NCI-H2081 (cell line): ENCODE results near the gene EFNA1.

Source experiments
- DNase-seq, 2 experiments: peaks; one replicate each; lab custom pipeline; 2025; lab: John Stamatoyannopoulos, UW

EFNA1 gene

GRCh38 chr1:155174324-155175280, 46.9 kb downstream of the EFNA1 start:
- DNase-seq = peak; percentile 88 to 90

- DNase-seq = no peak
These were observed 47.7 kb downstream of the EFNA1 start for GRCh38 chr1:155175281-155175926.

GRCh38 chr1:155175927-155176371, 48.3 kb downstream of the EFNA1 start:
- peak; percentile 8 to 50 for DNase-seq

- peak; percentile 84 to 86 for DNase-seq
These were observed 48.9 kb downstream of the EFNA1 start for GRCh38 chr1:155176544-155177071.

GRCh38 chr1:155177192-155177917, 49.7 kb downstream of the EFNA1 start:
- DNase-seq = no peak

GRCh38 chr1:155177918-155178281, 50.2 kb downstream of the EFNA1 start:
- DNase-seq = no peak

GRCh38 chr1:155178441-155179111, 50.9 kb downstream of the EFNA1 start:
- no peak for DNase-seq

GRCh38 chr1:155179112-155180031, 51.7 kb downstream of the EFNA1 start:
- no peak for DNase-seq

GRCh38 chr1:155181371-155182051, 53.8 kb downstream of the EFNA1 start:
- no peak for DNase-seq

- DNase-seq = no peak
These were observed 54.4 kb downstream of the EFNA1 start for GRCh38 chr1:155182052-155182550.

GRCh38 chr1:155183775-155184221, 56.1 kb downstream of the EFNA1 start:
- DNase-seq = no peak

GRCh38 chr1:155184351-155184811, 56.7 kb downstream of the EFNA1 start:
- no peak for DNase-seq
